Measurements from ENCODE around the gene TTC31.

TTC31 gene

DNA sequence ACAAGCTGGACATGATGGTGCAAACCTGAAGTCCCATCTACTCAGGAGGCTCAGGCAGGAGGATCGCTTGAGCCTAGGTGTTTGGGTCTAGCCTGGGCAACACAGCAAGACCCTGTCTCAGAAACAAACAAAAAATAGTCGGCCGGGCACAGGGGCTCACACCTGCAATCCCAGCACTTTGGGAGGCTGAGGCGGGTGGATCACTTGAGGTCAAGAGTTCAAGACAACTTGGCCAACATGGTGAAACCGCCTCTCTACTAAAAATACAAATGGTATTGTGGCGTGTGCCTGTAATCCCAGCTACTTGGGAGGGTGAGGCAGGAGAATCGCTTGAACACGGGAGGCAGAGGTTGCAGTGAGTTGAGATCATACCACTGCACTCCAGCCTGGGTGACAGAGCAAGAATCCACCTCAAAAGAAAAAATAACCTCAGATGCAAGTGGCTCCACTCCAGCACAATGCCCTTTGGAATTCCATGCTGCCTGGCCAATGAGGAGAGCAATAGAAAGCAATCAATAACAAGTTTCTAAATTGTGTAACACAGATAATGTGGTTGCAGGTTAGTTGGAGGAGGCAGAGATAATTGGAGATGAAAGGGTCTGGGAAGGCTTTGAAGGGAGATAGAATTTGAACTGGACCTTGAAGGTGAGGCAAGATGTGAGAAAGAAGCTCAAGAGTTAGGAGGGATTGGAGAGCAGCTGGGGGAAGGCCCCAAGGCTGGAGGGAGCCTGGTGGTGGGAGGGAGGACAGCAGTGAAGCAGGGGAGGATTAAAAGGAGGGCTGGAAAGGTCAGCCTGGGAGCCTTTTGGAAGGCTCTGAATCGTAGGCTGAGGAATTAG lies 6.0 kb downstream of the TTC31 start:
- DNase-seq (ENCODE audit: low read depth): no peak

DNA sequence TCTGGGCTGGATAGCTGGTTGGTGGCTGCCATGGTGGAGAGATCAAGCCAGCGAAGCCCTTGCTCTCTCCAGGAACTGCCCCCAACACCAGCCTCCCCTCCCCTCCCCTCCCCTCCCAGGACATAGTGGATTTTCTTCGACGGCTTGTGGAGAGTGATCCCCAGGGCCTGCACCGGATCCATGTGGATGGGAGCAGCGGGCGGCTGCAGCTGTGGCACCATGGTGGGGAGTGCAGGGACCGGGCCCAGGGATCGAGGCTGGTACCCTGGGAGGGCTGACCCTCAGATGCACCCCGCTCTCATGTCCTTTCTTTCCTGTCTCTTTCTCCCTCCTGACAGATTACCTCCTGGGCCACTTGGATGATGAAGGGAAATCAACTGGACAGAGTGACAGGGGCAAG lies 7.0 kb downstream of the TTC31 start:
- no peak for DNase-seq (ENCODE audit: low read depth)

DNA sequence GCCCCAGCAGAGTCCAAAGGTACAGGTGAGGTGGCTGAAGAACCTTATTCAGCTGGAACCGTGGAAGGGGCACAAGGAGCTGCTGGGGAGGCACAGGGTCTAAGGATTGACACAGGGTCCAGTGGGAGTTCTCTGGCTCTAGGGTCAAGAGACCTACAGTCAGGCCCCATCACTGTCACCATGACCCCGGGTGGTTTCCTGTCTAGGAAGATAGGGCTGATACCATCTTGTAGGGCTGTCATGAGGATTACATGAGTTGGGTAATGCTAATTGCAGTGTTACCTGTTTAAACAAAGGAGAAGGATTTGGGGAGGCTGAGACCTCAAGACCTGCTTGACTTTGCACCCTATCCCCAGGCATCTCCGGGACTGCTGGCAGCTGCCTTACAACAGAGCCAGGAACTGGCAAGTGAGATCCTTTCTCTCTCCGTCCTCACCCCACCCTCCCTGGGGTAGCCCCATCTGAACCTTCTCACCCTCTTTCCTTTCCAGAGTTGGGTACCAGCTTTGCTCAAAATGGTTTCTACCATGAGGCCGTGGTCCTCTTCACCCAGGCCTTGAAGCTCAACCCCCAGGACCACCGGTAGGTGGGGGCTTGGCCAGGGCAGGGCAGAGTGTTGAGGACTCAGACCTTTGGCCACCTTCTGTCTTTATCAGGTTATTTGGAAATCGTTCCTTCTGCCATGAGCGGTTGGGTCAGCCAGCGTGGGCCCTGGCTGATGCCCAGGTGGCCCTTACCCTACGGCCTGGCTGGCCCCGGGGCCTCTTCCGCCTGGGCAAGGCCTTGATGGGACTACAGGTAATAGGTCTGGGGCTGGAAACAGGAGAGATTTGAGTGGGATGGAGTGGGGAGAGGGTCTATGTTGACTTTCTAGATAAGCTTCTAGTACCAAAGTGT lies 9.0 kb downstream of the TTC31 start:
- DNase-seq (ENCODE audit: low read depth): no peak

DNA sequence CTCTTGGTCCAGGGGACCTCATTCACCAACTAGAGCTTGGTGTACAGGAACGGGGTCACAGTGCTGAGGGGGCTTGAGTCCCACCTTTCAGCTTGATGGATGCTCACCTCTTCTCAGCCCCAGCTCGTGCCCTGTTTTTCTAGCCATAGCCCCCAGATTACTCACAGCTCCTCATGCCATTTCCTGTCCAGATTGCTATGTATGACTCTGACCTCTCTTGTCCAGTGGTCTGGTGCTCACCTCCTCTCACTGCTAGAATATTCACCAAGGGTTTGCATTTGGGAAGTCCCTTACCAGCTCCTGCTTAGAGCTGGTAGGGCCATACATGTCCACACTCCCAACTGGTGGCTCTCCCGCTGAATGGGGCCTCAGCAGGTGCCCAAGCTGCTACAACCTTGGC lies 10.7 kb downstream of the TTC31 start:
- DNase-seq (ENCODE audit: low read depth): no peak

DNA sequence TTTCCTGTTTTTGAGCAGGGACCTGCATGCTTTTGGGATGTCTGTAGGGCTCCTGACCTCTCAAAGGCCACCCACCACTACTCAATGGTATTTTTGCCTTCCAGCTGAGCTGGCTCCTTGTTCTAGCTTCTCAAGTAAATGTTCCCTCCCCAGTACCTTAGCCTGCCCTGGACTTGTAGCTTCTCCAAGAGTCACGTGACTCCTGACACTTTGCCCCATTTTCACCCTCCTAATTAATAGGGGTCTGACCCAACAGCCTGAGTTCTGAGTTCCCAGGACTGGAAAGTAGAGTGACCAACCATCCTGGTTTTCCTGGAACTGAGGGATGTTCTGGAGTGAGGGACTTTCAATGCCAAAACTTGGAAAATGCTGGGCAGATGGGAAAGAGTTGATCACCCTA lies 12.6 kb downstream of the TTC31 start:
- no peak for DNase-seq (ENCODE audit: low read depth)

DNA sequence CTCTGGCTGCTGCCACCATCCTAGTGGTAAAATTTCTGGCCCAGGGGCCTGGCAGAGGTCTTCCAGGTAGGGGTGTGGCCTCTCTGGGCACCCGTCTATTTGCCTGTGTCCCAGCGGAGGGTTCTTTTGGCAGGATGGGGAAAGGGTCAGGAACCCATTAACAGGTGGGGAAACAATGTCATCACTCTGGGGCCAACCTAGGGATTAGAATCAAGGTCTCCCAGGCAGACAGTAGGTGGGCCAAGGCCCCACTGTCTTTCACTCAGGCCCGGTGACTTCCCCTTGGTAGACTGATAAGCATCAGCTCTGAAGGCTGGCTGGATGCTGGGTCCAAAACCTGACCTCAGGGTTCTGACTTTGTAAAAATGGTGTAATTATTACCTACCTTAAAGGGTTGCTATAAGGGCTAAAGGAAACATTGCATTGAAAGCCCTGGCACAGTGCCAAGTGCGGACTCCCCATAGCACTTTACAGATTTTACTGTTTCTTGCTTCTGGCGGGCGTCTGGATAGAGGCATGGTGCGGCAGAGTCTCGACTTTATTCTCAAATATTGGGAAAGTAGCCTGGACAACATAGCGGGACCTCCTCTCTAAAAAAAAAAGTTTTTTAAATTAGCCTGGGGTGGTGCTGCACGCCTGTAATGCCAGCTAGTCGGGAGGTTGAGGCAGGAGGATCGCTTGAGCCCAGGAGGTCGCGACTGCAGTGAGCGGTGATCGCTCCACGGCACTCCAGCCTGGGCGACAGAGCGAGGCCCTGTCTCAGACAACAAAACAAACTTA lies 14.3 kb downstream of the TTC31 start:
- DNase-seq (ENCODE audit: low read depth): no peak

DNA sequence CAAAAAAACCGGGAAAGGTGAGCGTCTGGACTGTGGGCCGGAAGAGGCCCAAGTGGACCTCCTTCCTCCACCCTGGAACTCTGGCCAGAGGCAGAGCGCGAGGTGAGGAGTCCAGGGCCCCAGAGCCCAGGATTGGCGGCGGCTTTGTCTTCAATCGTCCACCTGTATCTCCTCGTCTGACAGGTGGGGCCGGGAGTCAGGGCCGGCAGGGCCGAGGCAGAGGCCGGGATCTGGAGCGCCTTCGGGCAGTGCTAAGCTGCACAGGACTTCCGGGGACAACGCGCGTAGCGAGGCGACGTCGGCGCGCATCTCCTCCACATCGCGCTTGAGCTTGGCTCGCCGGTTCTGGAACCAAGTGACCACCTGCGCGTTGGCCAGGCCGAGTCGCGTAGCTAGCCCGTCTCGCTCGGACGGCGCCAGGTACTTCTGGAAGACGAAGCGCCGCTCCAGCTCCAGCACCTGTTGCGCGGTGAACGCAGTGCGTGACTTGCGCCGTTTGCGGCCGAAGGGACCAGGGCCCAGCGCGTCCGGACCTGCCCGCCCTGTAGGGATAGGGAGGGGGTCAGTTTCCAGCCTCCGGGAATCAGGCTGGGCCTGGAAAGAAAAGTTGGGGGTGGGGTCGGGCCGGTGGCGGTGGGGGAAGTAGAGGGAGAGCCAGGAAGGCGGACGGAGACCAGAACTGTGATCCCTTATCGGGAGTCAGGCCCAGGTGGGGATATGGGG lies 15.1 kb downstream of the TTC31 start:
- no peak for DNase-seq (ENCODE audit: low read depth)

DNA sequence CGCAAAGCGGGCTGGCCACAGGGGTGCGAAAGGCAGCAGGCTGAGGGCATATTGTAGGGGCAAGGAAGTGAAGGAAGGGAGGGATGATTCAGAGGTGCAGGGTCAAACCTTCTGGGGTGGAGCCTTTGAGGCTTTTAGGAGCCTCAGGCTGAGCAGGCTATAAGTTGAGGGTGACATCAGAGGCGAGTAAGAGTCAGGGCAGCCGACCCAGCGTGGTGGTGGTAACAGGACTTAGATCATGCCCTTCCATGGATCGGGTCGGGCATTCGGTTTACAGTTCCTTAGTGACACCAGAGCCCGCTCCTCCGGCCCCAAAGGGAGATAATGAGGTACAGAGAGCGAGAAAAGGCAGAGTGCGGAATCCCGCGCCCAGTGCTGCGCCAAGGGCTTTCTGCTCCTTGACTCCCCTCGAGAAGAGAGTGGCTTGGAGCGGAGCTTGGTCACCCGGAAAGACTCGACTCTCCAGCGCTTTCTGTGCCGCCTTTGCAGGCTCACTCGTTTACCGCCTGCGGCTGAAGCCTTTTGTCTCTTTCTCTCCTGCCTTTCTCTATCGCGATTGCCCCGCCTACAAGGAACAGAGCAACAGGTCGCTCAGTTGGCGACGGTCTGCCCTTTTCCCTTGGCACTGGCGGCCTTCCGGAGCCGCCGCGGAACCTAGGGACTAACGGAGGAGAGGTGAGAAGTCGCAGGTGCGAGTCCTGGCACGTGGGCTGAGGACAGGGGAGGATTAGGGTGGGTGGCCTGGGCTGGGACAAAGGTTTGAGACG lies 15.8 kb downstream of the TTC31 start:
- DNase-seq (ENCODE audit: low read depth): no peak

DNA sequence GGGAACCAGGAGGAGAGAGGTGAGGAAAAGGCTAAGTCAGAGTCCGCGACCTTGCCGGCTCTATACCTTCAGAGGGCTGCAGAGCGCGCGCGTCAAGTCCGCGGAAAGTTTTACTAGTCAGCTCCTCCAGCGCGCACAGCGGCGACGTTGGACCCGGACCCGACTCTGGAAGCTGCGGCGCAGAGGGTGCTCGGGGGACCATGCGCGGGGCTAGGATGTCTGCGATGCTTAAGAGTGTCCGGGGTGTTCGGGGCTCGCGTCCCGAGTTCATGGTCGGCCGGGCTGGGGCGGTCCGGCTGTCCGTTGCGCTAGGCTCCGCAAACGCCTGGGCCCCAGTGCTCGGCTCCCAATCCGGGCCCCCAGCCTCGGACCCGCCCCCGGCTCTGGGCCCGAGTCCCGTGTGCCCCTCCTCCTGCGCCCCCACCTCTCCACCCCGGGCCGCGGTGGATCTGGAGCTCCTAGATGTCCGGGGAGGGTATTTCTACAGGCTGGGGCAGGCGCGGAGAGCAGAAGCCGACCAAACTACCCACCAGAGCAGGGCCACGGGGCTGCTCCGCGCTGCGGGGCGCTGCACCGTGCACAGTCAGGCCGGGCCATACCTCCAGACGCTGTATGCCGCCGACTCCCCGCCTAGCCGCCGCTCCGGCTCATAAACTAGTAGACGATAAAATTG lies 16.5 kb downstream of the TTC31 start, which contains the start of gene LBX2:
LBX2 (minus strand) TSS at position 337 of the 673 bp plus-strand sequence; CDS start at position 271, 66 bp downstream.
- DNase-seq (ENCODE audit: low read depth): no peak

DNA sequence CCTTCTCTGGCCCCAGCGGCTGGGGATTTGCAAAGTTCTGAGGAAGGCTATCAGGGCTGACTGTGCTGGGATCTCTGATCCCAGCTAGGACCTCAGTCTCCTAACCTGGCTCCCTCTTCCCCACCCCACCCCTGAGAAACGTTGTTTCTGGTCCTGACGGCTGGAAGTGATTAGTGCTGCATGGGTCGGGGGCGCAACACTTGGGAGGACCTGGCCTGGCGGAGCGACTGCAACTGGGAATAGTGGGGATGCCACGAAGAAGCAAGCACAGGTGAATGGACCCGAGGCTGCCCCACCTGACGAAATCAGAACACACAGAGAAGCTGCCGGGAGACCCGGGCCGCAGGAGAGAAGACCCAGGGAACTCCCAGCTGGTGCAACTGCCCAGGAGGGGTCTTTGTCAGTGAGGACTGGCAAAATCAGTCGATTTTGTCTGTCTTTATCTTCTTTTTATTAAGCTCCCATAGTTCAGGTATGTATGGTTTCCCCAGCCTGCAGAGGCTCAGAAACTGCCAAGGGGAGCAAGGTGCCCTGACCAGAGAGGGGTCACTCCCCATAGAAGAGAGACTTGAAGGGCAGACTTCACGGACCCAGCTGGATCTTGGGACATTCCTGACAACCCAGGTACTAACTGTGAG lies 17.2 kb downstream of the TTC31 start:
- no peak for DNase-seq (ENCODE audit: low read depth)

DNA sequence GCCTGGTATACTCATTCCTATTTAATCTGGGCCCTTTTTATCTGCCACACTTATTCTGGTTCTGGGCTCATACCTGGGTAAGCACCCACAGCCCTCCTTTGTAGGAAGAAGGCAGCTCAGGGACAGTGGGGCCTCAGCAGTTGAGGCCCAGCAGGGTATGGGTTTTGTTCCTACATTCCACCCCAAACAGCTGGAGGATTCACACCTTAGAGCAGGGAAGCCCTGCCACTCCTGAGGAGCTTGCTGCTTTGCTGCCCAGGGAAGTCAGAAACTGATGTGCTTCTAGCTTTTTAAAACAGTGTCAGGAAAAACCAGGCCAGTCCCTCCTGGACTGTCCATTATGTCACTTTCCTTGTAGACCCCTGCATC lies 17.7 kb downstream of the TTC31 start:
- no peak for DNase-seq (ENCODE audit: low read depth)

DNA sequence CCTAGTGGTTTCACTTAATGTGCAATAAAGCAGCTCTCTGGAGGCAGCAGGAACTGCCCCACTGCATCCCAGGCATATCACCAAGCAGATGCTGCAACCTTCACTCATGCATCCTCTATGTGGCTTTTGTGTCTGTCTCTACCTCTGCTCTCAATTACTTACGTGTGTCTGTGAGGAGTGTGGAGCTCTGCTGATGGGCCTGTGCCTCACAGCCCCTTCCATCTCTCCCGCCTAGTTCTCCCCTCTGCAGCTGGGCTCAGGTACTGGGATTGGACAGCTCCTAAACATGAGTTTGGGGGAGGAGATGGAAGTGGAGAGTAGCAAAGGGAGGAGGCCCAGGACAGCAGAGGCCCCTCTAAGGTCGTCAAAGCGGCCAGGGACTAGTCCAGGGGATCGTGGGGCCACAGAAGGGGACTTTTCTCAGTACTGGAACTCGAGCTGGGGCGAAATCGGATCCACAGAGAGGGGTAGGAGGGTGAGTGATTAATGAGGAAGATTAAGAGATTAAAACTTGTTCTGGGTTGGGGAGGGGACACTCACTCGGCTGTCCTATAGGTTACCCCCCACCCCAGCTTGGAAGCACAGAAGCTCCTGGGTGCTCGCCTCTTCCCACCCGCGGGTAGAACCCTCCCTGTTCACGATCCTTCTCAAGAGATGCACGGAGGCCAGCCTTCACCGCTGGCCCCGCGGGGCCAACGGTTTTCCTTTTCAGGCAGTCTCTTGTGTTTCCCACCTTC lies 18.6 kb downstream of the TTC31 start:
- DNase-seq (ENCODE audit: low read depth): no peak

DNA sequence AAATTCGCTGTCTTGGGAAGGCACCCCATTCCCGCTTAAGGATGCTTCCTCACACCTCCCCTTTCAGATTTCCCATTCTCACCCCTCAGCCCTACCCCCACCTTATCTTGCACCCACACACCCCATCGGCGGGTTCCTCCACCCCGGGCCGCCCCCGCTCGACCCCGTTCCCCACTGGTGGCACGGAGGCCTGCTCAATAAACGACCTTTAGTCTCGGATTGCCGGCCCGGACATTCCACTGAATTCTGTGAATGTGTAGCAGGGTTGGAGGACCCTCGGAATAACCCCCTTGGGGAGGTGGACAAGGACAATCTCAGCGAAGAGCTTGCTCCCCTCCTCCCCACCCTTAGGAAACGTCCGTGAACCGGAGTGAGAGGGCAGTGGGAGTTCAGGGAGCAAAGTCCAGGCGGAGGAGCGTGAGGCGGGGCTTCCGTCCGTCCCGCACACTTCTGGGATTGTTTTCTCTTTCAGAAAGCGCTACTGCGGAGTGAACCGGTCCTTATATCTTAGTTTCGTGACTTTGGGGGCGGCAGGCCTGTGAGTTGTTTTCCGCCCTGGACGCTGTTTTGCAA lies 19.4 kb downstream of the TTC31 start:
- DNase-seq (ENCODE audit: low read depth): no peak

DNA sequence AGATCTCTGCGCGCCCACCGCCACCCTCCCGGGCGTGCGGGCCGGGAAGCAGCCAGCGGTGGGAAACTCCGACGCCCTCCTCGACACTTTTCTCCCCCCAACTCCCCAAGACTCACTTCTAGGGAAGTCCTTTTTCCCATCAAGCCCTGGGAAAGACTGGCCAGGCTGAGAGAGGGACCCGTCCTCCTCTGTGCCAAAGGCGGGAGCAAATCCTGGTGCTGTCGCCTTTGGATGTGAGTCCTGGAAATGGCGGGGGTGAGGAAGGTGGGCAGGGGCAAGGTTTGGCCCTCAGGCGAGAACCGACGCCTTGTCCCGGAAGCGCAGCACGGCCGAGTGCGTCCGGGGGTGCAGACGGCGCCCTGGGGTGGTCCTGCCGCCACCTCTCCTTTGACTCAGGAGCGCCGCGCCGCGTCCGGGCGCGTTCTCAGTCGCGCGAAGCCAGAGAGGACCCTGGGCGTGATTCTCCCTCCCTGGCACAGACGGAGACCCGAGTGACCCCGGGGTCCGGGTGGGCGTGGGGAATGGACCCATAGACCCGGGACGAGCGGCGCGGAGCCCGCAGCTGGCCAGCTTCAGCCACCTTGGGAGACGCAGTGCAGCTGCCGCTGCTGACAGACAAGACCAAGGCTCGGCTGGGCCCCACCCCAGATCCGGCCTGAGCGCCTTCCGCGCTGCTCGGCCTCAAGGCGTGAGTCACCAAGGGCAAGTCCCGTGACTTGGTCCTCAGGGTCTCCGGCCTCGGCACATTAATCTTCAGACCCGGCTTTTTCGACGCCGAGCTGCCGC lies 20.0 kb downstream of the TTC31 start:
- DNase-seq (ENCODE audit: low read depth): peak; percentile 59

DNA sequence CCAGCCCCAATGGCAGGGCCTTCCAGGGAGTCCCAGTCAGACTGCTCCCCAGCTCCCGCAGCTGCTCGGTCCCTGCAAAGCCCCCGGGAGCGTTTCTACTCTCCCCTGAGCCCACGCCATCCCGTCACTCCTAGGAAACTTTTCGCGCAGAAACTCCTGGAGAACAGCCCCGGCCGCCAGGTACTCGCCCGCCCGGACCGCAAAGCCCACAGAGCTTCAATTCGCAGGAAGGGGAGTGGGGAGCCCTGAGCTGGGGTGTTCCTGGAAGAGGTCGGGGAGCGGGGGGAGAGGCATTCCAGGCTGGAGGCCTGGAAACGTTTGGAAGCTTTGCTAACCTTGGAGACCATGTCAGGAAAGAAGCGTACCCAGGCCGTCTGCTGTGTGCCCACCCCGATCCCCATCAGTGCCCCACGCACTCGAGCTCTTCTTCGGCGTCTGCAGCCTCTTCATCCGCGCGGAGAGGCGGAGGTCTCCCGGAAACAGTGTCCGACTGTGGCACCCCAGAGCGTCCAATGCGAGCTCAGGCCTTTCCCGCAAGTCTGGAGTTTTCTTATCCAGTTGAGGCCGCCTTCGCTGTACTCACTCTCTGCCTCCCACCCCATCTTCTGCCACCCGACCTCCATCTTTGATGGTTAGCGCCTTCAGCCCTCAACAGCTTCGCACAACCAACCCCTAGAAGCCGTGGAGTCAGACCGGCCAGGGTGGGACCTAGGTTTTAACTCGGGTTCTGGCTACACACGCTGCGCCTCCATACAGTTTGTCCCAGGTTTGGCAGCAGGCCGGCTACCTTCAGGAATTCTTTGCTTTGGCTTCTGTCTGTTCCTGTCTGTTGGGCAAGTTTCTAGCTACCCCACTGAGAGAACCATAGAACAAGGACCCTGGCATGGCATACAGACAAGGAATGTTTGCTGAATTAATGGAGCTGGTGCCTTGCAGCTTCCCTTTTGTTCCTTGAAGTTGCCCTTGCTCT lies 20.9 kb downstream of the TTC31 start:
- no peak for DNase-seq (ENCODE audit: low read depth)

DNA sequence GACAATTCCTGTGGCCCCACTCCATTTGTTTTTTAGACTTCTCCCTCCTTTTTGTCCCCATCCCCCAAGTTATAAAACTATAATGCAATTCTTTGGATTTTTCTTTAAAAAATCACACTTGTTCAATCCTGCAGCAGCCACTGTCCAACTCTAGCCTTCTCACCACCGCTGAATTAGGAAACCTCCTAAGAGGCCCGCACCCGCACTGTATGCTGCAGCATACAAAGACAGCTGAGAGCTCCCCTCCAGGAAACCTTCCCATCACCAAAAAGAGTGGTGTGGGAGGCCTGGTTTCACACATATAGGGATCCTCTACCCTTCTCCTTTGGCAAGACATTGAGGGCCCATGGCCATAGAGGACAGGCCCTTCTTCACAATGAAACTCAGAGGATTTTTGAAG lies 21.7 kb downstream of the TTC31 start:
- DNase-seq (ENCODE audit: low read depth): no peak
